WERI-Rb-1 (cell line): ENCODE results near the gene RPS3.

Source experiments
- DNase-seq: peaks from one replicate; pipeline ENCODE4 v3.0.0-alpha.2; 2020
- H3K27ac ChIP-seq: fragments of 250-450 bp; sonication (Bioruptor Pico); 2 replicates; pipeline ENCODE4 v1.5.1; 2020; ENCODE audit warnings: mild to moderate bottlenecking, moderate library complexity
- H3K27me3 ChIP-seq: fragments of 250-450 bp; sonication (Bioruptor Pico); 2 replicates; pipeline ENCODE4 v1.5.1; 2021; ENCODE audit warnings: mild to moderate bottlenecking, low read depth, moderate library complexity; ENCODE audit not compliant: insufficient read depth, severe bottlenecking
- H3K36me3 ChIP-seq: fragments of 250-450 bp; sonication (Bioruptor Pico); 2 replicates; pipeline ENCODE4 v1.5.1; 2020; ENCODE audit warnings: mild to moderate bottlenecking, moderate library complexity
- H3K4me3 ChIP-seq: 2 replicates; pipeline ENCODE4 v1.5.1; 2011; ENCODE audit warnings: low read depth, mild to moderate bottlenecking, control low read depth, low read length
- H3K9me3 ChIP-seq: fragments of 250-450 bp; sonication (Bioruptor Pico); 2 replicates; pipeline ENCODE4 v1.5.1; 2021; ENCODE audit warnings: mild to moderate bottlenecking, moderate library complexity; ENCODE audit not compliant: severe bottlenecking
- CTCF ChIP-seq: IDR thresholded peaks from 2 replicates; pipeline ENCODE4 v1.5.1; 2011; ENCODE audit warnings: low read depth, mild to moderate bottlenecking, control low read depth, inconsistent platforms, low read length

RPS3 gene

GRCh38 chr11:75424396-75424795, 25.1 kb downstream of the RPS3 start:
- Histone ChIP-seq H3K4me3 (no peak overlapping the region), H3K27me3 (no peaks in the 10 kb centered on the region), H3K36me3 (peaks cover 7% of the 10 kb centered on the region), H3K9me3 (no peaks in the 10 kb centered on the region), H3K27ac (no peak overlapping the region)
- TF ChIP-seq CTCF: no peak
- DNase-seq: no peak

DNA sequence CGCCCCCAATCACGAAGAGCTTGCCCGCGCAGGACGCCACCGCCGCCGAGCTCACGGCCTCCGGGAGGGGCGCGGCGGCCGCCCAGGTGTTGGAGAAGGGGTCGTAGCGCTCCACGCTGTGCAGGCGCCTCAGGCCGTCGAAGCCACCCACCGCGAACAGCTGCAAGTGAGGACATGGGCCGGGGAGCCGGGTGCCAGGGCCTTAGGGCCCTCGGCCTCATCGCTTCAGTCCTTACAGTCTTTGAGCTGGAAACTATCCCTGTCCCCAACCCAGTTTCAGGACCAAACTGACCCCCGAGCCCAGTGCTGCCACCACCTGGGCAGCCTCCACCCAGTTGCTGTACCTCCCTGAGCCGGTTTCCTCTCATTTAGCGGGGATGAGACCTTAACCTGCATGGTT, 26.1 kb downstream of the RPS3 start:
- no peak overlapping the region for H3K27ac ChIP-seq
- no peaks in the 10 kb centered on the region for H3K9me3 ChIP-seq
- TF ChIP-seq CTCF: peak; percentile 64
- H3K27me3 ChIP-seq: no peaks in the 10 kb centered on the region
- DNase-seq: peak; percentile 49
- peaks cover 7% of the 10 kb centered on the region for H3K36me3 ChIP-seq
- H3K4me3 ChIP-seq: no peak overlapping the region

DNA sequence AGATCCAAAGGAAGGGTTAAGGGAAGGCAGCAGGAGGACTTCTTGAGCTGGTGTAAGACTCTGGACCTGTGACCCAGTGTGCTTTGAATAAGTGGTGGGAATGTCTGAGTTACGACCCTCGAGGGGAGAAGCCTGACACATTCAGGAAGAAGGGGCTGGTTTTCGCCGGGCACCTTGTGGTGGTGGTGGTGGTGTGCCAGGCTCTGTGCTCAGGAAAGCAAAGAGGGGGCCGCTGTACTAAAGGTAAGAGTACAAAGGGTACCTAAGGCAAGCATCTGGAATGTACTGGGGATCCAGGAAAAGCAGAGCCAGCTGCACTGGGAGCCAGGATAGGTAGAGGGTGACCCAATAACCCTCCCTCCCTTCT, 27.4 kb downstream of the RPS3 start:
- Histone ChIP-seq H3K36me3 (peaks cover 7% of the 10 kb centered on the region), H3K27me3 (no peaks in the 10 kb centered on the region), H3K9me3 (no peaks in the 10 kb centered on the region), H3K27ac (no peak overlapping the region), H3K4me3 (no peak overlapping the region)
- no peak for TF ChIP-seq CTCF
- no peak for DNase-seq

DNA sequence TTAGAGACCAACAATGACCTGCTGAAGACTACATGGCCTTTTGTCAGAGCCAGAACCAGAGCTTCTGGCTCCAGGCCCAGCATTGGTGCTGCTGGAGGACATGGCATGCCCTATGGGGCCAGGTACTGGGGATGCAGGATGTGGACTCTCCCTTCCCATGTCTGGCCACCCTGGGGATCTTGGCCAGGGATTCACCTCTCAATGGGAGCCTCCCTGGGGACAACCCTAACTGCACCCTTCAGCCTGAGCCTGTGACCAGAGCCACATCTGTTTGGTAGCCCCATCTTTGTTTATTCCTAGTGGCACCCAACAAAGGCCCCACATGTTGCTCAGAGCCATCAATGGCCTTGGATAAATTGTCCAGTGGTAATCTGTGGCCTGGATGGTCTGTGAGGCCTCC, 27.9 kb downstream of the RPS3 start:
- no peak overlapping the region for H3K27ac ChIP-seq
- H3K36me3 ChIP-seq: peaks cover 7% of the 10 kb centered on the region
- no peaks in the 10 kb centered on the region for H3K9me3 ChIP-seq
- H3K4me3 ChIP-seq: no peak overlapping the region
- no peaks in the 10 kb centered on the region for H3K27me3 ChIP-seq
- DNase-seq: no peak
- no peak for TF ChIP-seq CTCF

DNA sequence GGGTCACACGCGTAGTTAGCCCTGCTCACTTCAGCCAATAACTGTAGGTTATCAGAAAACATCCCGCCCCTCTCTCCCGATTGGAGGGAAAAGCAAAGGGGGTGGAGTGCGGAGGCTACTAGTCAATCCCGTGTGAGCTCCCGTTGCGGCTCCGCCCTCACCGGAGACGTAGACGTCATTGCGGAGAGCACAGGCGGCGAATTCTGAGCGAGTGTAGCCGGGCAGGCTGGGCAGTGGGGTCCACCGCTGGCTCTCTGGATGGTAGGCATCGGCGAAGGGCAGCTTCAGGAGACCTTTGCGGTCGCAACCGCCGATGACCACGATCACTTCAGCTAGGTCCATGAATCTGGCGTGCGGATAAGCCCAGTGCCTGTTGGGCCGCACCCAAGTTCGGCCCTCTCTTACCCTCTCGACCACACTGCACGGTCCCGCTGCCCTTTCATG, 29.0 kb downstream of the RPS3 start:
- no peak for TF ChIP-seq CTCF
- H3K27me3 ChIP-seq: no peaks in the 10 kb centered on the region
- H3K4me3 ChIP-seq: no peak overlapping the region
- peak overlapping the region; percentile 7; the same call in 1 of the 2 replicates for H3K27ac ChIP-seq
- no peaks in the 10 kb centered on the region for H3K9me3 ChIP-seq
- peak; percentile 44 for DNase-seq
- no peaks in the 10 kb centered on the region for H3K36me3 ChIP-seq

- Histone ChIP-seq H3K36me3 (no peaks in the 10 kb centered on the region), H3K4me3 (no peak overlapping the region), H3K9me3 (no peaks in the 10 kb centered on the region), H3K27me3 (no peaks in the 10 kb centered on the region), H3K27ac (peak overlapping the region; percentile 38; the same call in 1 of the 2 replicates)
- TF ChIP-seq CTCF: no peak
- DNase-seq: peak; percentile 69
Observed at GRCh38 chr11:75428989-75429640, 29.8 kb downstream of the RPS3 start.
